HG03039 (cell line): ENCODE measurements around the gene MCF2L.

Experiments
- ATAC-seq: cut with Tn5 transposase; IDR thresholded peaks from one replicate; pipeline ENCODE4 v1.9.1; 2021; ENCODE audit warnings: mild to moderate bottlenecking, moderate library complexity; ENCODE audit not compliant: unreplicated experiment

Gene MCF2L

GRCh38 chr13:112997188-112998130 lies 28.4 kb downstream of the MCF2L start:
- no peak for ATAC-seq

- no peak for ATAC-seq
Measured at GRCh38 chr13:112998521-112999280, 29.7 kb downstream of the MCF2L start.

GRCh38 chr13:112999414-113000177 lies 30.6 kb downstream of the MCF2L start:
- no peak for ATAC-seq

- no peak for ATAC-seq
Measured at GRCh38 chr13:113000575-113000974, 31.6 kb downstream of the MCF2L start.

- ATAC-seq = no peak
Measured at GRCh38 chr13:113001241-113002140, 32.5 kb downstream of the MCF2L start.

GRCh38 chr13:113002206-113002912 lies 33.3 kb downstream of the MCF2L start:
- ATAC-seq = no peak

- ATAC-seq = no peak
Measured at GRCh38 chr13:113002913-113003290, 33.9 kb downstream of the MCF2L start.

GRCh38 chr13:113004126-113004525 lies 35.1 kb downstream of the MCF2L start:
- ATAC-seq = no peak

GRCh38 chr13:113005076-113005865 lies 36.3 kb downstream of the MCF2L start:
- no peak for ATAC-seq

GRCh38 chr13:113005997-113006396 lies 37.0 kb downstream of the MCF2L start:
- no peak for ATAC-seq

- ATAC-seq = no peak
Measured at GRCh38 chr13:113006660-113007059, 37.6 kb downstream of the MCF2L start.

GRCh38 chr13:113008851-113009250 lies 39.8 kb downstream of the MCF2L start:
- ATAC-seq = no peak

- no peak for ATAC-seq
Measured at GRCh38 chr13:113009743-113010509, 40.9 kb downstream of the MCF2L start.

GRCh38 chr13:113010510-113010865 lies 41.5 kb downstream of the MCF2L start:
- no peak for ATAC-seq

- no peak for ATAC-seq
Measured at GRCh38 chr13:113013303-113013702, 44.3 kb downstream of the MCF2L start.

- no peak for ATAC-seq
Measured at GRCh38 chr13:113013878-113014751, 45.1 kb downstream of the MCF2L start.
